HG03558 (cell line): ENCODE measurements around the gene DBP.
"Not testable (repeated sequence)": the region's sequence is repeated elsewhere in the genome, so short reads cannot be mapped to it uniquely, and the experiment has no call there.

Source experiments
- ATAC-seq: cut with Tn5 transposase; IDR thresholded peaks from one replicate; pipeline ENCODE4 v1.9.1; 2021; ENCODE audit warnings: moderate number of reproducible peaks; ENCODE audit not compliant: unreplicated experiment; ENCODE audit errors: extremely low read depth

DBP gene

DNA sequence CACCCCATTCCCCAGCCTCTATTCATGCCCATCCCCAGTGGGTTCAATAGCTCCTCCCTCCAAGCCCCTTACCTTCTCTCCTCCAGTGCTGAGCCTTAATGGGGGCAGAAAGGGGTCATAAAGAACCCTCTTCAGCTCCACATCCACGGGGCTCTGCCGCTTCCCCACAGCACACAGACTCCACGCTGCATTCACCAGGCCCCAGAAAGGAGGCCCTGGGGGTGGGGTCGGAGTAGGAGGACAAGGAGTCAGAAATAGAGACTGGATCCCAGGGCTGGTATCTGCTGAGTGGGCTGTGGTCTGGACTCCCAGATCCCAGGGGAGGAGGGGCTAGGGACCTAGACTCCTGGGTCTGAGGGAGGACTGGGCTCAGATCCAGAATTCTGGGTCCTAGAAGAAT, 7.2 kb upstream of the DBP start:
- no peak for ATAC-seq

DNA sequence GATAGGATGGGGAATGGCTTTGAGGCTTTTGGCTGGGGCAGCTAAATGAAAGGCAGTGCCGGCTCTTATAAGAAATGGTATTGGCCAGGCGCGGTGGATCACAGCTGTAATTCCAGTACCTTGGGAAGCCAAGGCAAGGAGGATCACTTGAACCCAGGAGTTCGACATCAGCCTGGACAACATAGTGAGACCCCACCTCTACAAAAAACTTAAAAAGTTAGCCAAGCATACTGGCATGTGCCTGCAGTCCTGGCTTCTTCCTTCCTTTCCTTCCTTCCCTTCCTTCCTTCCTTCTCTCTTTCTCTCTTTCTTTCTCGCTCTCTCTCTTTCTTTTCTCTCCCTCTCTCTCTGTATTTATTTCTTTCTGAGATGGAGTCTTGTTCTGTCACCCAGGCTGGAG, 5.7 kb upstream of the DBP start:
- no peak for ATAC-seq

DNA sequence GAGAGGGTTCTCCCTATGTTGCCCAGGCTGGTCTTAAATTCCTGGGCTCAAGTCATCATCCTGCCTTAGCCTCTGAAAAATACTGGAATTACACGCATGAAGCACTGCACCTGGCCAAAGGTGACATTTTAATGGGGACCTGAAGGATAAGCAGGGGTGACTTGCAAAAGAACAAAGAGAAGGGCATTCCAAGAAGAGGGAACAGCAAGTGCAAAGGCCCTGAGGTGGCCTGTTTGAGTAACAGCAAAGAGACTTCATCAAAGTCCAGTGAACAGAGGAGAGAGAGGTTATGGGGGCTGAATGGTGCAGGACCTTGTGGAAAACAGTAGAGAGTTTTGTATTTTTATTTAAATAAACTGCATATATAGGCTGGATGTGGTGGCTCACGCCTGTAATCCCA, 4.7 kb upstream of the DBP start:
- no peak for ATAC-seq

DNA sequence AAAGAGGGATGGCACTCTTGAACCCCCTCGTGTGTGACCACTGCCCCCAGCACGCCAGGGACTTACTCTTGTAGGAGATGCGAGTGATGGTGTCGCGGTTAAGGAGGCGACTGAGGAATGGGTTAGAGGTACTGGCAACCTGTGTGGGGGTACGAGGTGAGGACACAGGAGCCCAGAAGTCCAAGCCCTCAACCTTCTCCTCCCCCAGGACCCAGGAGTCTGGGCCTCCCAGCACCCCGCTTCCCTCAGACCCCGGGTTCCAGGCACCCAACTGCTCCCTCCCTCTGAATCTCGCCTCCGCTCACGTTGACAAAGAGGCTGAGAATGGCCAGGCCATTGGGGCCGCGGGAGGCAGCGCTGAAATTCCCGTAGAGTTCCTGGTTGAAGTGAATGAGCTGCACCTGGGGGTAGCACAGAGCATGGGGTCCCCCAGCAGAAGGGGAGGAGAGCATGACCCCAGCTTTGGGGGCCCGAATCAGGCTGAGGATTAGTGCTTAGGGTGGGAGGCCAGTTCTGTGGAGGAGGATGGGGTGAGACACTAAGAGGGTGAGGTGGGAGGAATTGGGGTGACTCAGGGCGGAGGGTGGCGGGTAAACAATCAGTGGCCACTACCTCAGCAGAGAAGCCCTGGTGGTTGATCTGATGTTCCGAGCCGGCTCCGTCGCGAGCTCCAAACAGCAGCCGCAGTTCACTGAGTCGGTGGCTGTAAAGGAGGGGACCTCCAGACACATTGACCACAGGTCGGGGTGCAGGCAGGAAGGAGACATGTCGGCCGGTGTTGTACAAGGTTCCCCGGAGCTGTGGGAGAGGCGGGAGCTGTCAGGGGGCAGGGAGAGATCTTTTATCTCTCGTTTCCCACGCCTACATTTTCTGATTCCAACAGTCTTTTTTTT, 2.5 kb upstream of the DBP start:
- no peak for ATAC-seq

DNA sequence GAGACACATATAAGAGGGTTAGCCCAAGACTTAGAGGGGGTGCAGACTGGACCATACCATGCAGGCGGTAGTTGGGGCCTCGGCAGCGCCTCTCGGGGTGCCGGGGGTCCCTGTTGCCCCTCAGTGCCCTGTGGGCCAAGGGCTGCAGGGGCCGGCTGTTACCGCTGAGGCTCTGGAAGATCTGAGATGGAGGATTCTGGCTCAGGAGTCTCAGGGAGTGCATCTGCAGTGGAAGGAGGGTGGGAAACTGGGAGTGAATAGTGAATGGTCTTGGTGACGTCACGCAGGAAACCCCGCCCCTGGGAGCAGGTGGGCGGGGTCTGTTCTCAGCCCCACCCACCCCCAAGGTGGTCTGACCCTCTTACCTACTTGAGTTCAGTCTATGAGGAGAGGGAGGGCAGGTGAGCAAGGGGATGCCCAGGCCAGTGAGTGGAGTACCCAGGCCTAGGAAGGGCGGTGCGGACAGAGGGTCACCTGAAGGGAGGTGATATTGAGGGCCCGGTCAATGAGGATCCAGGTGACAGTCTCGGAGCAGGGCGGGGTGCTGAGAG, 1.7 kb upstream of the DBP start:
- ATAC-seq = no peak

DNA sequence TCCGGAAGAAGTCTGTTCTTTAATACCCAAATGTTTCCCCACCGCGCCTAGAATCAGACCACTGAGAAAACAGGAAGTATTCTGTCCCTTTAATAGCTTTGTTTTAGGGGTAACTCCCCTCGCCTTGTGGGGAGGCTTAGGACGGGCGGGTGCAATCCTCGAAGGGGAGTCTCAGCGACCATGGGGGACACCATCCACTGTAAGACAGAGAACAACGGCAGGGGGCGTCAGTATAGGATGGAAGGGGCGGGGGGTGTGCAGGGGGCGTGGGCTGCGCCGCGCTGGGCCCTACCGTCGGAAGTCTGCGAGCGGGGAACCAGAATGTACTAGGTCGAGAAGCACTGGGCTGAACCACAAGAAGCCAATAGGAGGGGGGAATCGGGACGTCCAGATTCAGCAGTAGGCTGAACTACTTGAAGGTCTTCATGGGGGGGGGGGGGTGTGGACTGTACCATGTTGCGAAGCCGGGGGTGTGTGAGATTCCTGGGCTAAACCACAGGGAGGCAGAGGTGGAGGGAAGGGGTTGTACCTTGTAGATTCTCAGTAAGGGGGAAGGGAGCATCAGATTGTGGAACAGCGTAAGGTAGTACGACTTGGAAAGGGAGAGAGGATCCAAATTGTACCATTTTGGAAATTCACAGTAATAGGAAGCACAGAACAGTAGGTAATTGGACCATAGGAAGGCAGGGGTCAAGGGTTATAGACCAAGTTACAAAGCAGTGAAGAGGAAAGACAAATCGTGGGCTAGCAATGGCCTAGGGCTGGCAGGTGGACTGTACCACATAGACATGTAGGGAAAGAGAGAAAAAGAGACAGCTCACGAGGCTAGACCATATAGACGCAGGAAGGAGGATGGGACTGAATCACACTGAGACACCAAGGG, 1.0 kb upstream of the DBP start:
- no peak for ATAC-seq

DNA sequence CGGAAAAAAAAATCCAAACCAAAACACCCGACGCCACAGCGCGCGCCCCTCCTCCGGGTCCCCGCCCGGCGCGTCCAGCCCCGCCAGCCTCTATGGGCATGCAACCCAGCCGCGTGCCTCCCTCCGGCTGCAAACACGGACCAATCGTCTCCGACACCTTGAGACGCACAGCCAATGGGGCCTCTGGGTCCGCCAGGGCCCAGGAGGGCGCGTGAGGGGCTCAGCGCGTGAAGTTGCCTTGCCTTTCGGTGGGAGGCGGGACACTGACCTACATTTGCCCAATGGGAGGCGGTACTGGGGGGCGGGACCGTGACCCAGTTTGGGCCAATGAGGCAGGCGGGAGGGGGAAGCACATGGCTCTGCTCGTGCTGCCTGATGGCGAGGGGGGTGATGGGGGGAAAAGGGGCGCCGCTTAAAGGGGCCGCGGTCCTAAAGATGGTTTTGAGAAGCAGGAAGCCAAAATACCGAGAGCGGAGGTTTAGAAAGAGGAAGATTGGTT, 319 bp upstream of the DBP start:
- peak; percentile 54 for ATAC-seq

DNA sequence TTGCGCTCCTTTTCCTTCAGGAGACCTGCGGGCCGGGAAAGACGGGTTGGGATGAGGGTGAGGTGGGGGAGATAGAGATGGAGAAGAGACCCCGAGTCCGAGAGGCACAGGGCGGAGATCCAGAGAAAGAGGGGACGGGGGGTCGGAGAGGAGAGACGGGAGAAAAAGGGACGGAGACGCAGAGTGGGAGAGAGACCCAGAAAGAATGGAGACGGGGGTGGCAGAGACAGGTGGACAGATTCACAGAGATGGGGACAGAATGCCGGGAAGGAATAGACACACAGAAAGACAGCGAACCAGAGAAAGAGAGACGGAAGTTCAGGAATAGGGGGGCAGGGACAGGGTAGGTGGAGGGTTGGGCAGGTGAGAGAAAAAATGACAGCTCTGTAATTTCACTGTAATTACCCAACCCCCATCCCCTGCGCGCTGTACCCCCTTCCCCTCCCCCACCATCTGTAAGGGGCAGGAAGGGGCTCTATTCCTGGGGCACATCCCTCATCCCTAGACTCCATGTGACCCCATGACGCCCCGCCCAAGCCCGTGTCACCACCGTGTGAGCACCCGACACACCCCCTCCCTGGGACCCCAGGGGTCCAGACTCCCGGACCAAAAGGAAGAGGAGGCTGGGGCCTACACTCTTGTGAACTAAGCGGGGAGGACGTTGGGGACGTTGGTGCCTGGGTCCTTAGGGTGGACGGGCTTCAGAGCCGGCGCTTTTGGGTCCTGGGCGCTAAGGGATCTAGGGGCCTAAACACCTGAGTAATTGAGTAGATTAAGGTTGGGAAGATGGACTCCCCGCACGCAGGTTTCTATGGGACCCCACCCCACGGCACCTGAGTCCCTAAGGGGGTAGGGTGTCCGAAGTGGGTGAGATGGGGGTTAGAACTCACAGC, 967 bp downstream of the DBP start:
- no peak for ATAC-seq

DNA sequence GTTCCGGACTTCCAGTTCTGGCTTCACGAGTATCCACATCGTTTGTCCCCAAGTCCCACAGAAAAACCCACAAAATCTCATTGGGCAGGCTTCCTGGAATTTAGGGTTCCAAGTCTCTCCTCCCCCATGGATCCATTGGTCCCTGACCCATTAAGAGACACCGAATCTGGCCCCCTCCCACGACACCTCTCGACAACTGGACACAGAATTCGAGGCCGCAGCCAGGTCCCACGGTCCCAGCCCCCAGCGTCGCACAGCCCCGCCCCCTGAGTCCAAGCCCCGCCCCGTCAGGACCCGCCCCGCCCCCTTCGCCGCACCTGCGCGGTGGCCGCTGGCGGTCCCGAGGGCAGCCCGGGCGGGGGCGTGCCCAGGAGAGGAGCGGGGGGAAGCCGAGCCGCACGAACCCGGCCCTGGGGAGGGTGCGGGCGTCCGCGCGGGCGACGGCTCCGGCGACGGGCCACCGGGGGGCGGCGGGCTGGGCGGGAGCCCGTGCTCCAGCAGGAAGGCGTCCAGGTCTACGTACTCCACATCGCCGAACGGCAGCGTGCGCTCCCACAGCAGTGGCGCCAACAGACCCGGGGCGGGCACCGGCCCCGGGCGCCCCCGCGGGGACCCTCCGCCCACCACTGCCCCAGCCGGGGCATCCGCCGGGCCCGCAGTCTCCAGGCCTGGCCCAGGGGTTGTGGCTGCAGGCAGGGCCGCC, 1.8 kb downstream of the DBP start:
- ATAC-seq = no peak

DNA sequence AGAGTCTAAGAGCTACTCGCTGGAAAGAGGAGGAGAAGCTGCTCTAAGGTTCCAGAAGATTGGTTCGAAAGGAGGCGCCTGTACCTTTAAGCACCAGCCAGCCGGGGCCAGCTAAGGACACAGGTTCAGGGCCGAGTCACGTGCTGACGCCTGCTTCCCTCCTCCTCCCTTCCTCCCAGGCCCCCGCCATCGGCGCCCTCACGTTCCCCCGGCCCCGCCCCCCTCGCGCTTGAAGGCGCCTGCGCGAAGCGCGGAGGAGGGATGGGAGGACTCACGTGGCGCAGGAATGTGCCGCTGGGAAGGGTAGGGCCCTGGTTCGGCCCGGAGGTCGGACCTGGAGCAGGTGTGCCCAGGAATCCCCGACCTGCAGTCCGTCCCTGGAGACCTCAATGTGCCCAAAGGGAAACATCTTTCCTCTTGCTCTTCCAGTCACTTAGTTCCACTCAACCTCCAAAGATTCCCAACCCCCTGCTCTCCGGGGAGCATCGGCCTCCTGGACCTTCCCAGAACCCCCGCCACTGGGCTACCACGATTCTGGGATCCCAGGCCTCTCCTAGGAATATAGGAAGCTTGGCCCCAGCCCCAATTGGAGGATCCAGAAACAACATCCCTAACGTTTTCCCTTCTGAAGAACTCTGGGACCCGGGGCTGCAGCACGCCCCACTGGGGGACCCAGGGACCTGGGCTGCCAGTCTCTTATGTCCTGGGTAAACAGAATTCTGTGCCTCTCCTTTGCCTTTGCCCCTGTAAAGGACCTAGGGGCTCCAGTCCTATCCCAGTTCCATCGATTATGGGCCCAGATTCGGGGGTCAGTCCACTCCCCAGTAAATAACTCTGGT, 2.5 kb downstream of the DBP start:
- ATAC-seq = no peak

DNA sequence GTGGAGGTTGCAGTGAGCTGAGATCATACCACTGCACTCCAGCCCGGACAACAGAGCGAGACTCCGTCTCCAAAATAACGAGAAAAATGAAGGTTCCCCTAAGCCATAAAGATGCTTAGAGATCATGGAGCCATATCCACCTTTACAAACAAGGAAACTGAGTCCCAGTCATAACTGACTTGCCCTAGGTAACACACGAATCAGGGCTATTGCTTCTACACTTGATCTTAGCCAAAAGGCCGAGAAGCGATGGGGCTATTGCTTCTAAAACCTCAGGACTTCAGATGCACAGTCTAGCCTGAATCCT, 3.2 kb downstream of the DBP start:
- ATAC-seq = no peak

DNA sequence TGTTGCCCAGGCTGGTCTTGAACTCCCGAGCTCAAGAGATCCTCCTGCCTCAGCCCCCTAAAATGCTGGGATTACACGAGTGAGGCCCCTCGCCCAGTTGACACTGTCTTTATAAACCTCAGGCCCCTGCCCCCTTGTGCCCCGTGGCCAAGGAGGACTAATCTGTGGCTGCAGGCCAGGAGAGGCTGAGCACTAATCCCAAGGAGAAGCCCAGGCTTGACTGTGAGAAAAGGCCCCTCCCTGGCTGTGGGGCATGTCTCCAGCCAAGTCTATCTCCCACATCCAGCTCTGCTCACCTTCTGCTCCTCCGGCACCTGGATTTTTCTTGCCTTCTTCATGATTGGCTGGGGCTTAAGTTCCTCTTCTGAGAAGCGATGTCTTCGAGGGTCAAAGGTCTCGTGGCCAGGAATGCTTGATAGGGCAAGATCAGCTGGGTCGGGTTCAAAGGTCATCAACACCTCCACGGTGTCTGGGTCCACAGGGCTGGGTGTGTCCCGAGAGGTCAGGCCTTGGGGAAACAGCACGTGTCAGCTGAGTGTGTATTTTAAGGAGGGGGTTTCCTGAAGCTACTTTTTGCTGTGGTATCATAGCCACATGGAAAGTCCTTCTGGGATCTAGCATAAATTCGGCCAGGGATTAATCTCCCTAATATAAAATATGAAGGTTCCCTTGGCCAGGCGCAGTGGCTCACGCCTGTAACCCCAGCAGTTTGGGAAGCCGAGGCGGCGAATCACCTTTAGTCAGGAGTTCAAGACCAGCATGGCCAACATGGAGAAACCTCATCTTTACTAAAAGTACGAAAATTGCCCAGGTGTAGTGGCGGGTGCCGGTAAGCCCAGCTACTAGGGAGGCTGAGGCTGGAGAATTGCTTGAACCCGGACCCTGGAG, 3.8 kb downstream of the DBP start:
- no peak for ATAC-seq

DNA sequence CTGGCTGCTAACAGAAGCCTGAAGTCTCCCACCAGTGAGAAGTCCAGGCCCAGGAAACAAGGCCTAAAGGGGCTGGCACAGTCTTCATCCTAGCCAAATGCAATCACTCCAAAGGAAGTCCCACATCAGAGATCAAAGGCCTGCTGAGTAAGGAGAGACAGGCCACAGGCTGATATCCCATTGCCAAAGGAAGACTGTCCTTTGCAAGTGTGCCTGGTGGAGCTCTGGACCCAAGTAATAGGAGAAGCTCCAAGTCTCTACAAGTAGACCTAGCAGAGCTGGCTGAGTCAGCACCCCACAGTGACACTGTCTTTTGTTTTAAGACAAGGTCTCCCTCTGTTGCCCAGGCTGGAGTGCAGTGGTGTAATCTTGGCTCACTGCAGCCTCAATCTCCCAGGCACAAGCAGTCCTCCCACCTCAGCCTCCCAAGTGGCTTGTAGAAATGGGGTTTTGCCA, 4.5 kb downstream of the DBP start:
- no peak for ATAC-seq

DNA sequence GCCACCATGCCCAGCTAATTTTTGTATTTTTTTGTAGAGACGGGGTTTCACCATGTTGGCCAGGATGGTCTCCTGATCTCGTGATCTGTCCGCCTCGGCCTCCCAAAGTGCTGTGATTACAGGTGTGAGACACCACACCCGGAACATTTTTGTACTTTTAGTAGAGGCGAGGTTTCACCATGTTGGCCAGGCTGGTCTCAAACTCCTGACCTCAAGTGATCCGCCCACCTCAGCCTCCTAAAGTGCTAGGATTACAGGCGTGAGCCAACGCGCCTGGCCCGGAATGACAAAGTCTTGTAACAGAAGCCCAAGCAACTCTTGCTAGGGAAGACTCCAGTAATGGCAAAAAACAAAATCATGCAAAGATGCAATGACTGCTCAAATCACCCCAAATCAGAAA, 4.9 kb downstream of the DBP start:
- ATAC-seq = not testable (repeated sequence)

DNA sequence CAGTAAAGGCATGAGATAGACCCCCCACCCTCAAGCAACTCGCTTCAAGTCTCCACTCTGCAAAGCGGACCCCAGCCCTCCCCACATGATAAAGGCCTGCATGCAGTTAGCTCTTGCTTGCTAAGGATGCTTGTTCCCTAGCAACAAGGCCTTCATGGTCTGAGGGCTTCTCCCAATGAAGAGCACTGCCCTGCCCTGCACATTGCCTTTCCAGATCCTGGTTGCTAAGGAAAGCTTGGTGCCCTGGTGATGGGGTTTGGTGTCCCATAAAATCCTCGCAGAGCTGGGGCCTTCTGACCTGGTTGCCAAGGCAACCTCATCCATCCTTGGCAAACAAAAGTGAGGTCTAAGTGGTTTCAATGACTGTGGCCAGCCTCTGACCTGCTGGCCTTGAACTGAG, 6.0 kb downstream of the DBP start:
- ATAC-seq = no peak

DNA sequence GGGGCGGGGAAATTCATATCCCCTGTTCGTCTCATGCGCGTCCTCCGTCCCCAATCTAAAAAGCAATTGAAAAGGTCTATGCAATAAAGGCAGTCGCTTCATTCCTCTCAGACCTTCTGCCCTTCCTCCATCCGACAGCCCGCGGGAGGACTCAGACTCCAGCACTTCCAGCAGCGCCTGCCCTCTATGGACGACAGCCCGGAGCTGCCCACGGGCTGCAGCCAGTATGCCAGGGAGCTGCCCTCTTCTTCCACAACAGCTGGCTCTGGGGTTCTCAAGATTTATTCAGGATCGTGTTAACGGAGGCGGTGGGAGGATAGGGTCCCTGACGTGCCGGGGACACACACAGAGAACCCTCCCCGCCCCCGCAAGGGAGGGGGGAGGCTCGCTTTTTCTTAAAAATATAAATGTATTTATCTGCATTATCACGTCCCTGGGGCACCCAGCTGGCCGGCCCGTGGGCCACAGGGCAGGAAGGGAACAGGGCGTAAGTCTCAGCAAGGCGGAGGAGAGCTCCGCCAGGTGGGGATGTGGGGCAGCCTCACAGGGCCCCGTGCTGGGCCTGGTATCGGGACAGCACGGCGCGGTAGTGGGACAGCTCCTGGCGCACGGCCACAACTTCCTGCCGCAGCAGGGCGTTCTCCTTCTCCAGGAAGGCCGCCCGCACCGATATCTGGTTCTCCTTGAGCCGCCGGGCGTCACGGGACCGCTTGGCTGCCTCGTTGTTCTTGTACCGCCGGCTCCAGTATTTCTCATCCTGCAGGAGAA, 6.7 kb downstream of the DBP start:
- no peak for ATAC-seq
